Measurements from ENCODE around the gene PDE7B. TPM values are rescaled to one million over a fixed set of nuclear protein-coding genes. Genes with fewer than 3 reads are reported as not detected.

Gene PDE7B
- total and polyA plus RNA-seq, 2 of the 4 experiments (the other 2 are of a cell fraction): 7.8 to 12.4 TPM

DNA sequence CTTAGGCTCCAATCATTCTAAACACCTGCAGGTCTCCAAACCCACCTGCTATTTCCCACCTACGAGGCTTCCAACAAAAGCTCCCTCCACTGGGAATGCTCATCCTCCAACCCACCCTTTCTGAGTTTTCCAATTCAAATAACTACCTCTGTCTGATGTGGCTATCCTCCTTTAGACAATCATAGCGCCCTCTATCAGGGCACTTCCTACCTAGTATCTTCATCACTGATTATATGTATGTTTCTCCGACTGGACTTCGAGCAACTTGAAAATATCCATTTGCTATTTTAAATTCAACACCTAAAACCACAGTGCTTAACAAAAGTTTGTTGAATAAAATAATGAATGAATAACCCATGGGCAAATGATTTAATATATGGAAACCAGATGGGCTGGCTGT is 357.3 kb downstream of the PDE7B start:
- dilution Hi-C loops (cut with HindIII; ENCODE audit: low sequenced_read_pairs, unreplicated experiment): no loop called here
- H2BK120ac ChIP-seq (ENCODE audit: low read depth, low read length): no peak overlapping the region
- no peaks in the 10 kb centered on the region for H3K27me3 ChIP-seq (ENCODE audit: control insufficient read depth, insufficient read depth, low read length)
- no peak overlapping the region for H3K14ac ChIP-seq (replicated peaks; ENCODE audit: low read depth, low read length)
- no peak overlapping the region for H3K23ac ChIP-seq (ENCODE audit: low read depth, low read length)
- H4K8ac ChIP-seq (ENCODE audit: low read depth in 2 of 2, low read length in 2 of 2): no peak overlapping the region
- POLR2A ChIA-PET (ENCODE audit: unreplicated experiment): no interaction called here
- H3K9me3 ChIP-seq (ENCODE audit: control insufficient read depth, insufficient read depth, low read length): no peaks in the 10 kb centered on the region
- intact Hi-C loops (cut with micrococcal nuclease): no loop called here
- no peak overlapping the region for H2BK5ac ChIP-seq (ENCODE audit: low read depth, low read length, poor library complexity, severe bottlenecking)
- no TSS peak for BruUV-seq (replicated peaks)
- H3K4me2 ChIP-seq (ENCODE audit: low read depth, low read length): no peak overlapping the region
- CTCF ChIA-PET: interaction anchor here (1.0 kb wide), 1 partner anchor 17 kb away, joined by 3 read pairs; no protein-coding TSS in a partner anchor
- TF ChIP-seq CHD1 (IDR thresholded peaks at IDR 0.05; ENCODE audit: low read depth, low read length) (no peak), FOS (IDR thresholded peaks at IDR 0.05; ENCODE audit: low read depth, low read length) (no peak), ELK1 (IDR thresholded peaks at IDR 0.05; ENCODE audit: borderline replicate concordance, low read depth, low read length) (no peak), CTCF (conservative IDR thresholded peaks at IDR 0.05; ENCODE audit: low read depth, low read length) (no peak), RAD21 (IDR thresholded peaks at IDR 0.05; ENCODE audit: low read length) (no peak), RCOR1 (IDR thresholded peaks at IDR 0.05; ENCODE audit: insufficient replicate concordance, low read length) (no peak), RFX5 (IDR thresholded peaks at IDR 0.05; ENCODE audit: low read depth, low read length) (no peak), MAFK (IDR thresholded peaks at IDR 0.05; ENCODE audit: low read depth, low read length) (no peak), MAZ (IDR thresholded peaks at IDR 0.05; ENCODE audit: borderline replicate concordance, low read depth, low read length) (no peak), BHLHE40 (IDR thresholded peaks at IDR 0.05; ENCODE audit: low read depth, low read length) (no peak), POLR2A (IDR thresholded peaks at IDR 0.05; ENCODE audit: low read depth, low read length) (no peak), NFE2L2 (IDR thresholded peaks at IDR 0.05; ENCODE audit: low read depth, low read length) (no peak), MXI1 (IDR thresholded peaks at IDR 0.05; ENCODE audit: borderline replicate concordance, low read depth, low read length) (no peak), SMC3 (IDR thresholded peaks at IDR 0.05; ENCODE audit: low read depth, low read length) (no peak)
- TF ChIP-seq, protein P1, sequence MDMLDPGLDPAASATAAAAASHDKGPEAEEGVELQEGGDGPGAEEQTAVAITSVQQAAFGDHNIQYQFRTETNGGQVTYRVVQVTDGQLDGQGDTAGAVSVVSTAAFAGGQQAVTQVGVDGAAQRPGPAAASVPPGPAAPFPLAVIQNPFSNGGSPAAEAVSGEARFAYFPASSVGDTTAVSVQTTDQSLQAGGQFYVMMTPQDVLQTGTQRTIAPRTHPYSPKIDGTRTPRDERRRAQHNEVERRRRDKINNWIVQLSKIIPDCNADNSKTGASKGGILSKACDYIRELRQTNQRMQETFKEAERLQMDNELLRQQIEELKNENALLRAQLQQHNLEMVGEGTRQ (IDR thresholded peaks at IDR 0.05; ENCODE audit: low read depth, low read length): no peak
- no peaks in the 10 kb centered on the region; the same call in 1 of the 2 replicates for H3K9me1 ChIP-seq (ENCODE audit: insufficient read depth, low read length)
- no peak overlapping the region for H3K4ac ChIP-seq (ENCODE audit: low read depth, low read length)
- no peak overlapping the region for H4K91ac ChIP-seq (ENCODE audit: insufficient read depth, low read depth, low read length)
- H3K4me1 ChIP-seq (ENCODE audit: control insufficient read depth, insufficient read depth, low read length): peaks cover 2% of the 10 kb centered on the region; the same call in 1 of the 2 replicates
- no peaks in the 10 kb centered on the region for H3K36me3 ChIP-seq (ENCODE audit: control insufficient read depth, insufficient read depth, low read length)
- no peak overlapping the region for H3K9ac ChIP-seq (ENCODE audit: low read depth, low read length)
- no peak for ATAC-seq (ENCODE audit: low read depth)
- no CpG with 5 or more reads among the region's 4 CpGs for WGBS, 2 experiments (ENCODE audit: extremely low coverage in 2 of 2, insufficient read length in 1 of 2)
- no peak overlapping the region for H4K5ac ChIP-seq (ENCODE audit: low read depth, low read length)
- no peak overlapping the region for H3K27ac ChIP-seq (ENCODE audit: insufficient read depth, low read length)
- H3K56ac ChIP-seq (ENCODE audit: extremely low read depth, insufficient read depth, low read length): no peak overlapping the region
- H4K20me1 ChIP-seq (ENCODE audit: insufficient read depth, low read length): no peaks in the 10 kb centered on the region
- H2BK15ac ChIP-seq (ENCODE audit: low read depth, low read length): no peak overlapping the region
- DNase-seq: no peak
- no peak overlapping the region for H2AK5ac ChIP-seq (ENCODE audit: low read depth, low read length)
- H3K79me1 ChIP-seq (ENCODE audit: low read depth in 1 of 2, low read length in 2 of 2): no peaks in the 10 kb centered on the region
- no peak overlapping the region for H2BK20ac ChIP-seq (ENCODE audit: low read depth, low read length)
- H2AFZ ChIP-seq (replicated peaks; ENCODE audit: low read length, poor library complexity): no peak overlapping the region
- H3K4me3 ChIP-seq (ENCODE audit: insufficient read depth, low read depth, low read length): no peak overlapping the region
- no peak overlapping the region for H3K18ac ChIP-seq (ENCODE audit: low read depth, low read length)
- no peak overlapping the region for H2AK9ac ChIP-seq (replicated peaks; ENCODE audit: low read depth, low read length, poor library complexity)
- in situ Hi-C loops (cut with MboI; ENCODE audit: low sequenced_read_pairs): no loop called here
